ENCODE data around the gene MALSU1.
A peak's percentile ranks its signal among the peaks of the same experiment; 100 is the strongest.

The MALSU1 gene

GRCh38 chr7:23298885-23299769 is at the start of gene MALSU1:
Gene MALSU1, plus strand, starts transcription at chr7:23299339. Its CDS starts 14 bp downstream, at chr7:23299353.
- peak; percentile 99 to 100 for DNase-seq

- DNase-seq, result peak in 1 of 2 donors; percentile 12
Measured at GRCh38 chr7:23249486-23249885, 49.7 kb upstream of the MALSU1 start.

GRCh38 chr7:23254051-23254681 is 45.0 kb upstream of the MALSU1 start:
- no peak for DNase-seq

GRCh38 chr7:23256731-23257130 is 42.4 kb upstream of the MALSU1 start:
- DNase-seq, result no peak

- DNase-seq, result no peak
Measured at GRCh38 chr7:23260371-23260770, 38.8 kb upstream of the MALSU1 start.

- peak; percentile 44 to 77 for DNase-seq
Measured at GRCh38 chr7:23261843-23262452, 37.2 kb upstream of the MALSU1 start.

GRCh38 chr7:23264916-23265458 is 34.2 kb upstream of the MALSU1 start:
- DNase-seq, result no peak

GRCh38 chr7:23266918-23267317 is 32.2 kb upstream of the MALSU1 start:
- no peak for DNase-seq

- no peak for DNase-seq
Measured at GRCh38 chr7:23267357-23267756, 31.8 kb upstream of the MALSU1 start.

- DNase-seq, result no peak
Measured at GRCh38 chr7:23268167-23268566, 31.0 kb upstream of the MALSU1 start.

- no peak for DNase-seq
Measured at GRCh38 chr7:23268746-23269145, 30.4 kb upstream of the MALSU1 start.

GRCh38 chr7:23272275-23272674 is 26.9 kb upstream of the MALSU1 start:
- DNase-seq, result no peak

- peak; percentile 38 to 68 for DNase-seq
Measured at GRCh38 chr7:23273141-23273599, 26.0 kb upstream of the MALSU1 start.

- no peak for DNase-seq
Measured at GRCh38 chr7:23275912-23276311, 23.2 kb upstream of the MALSU1 start.

GRCh38 chr7:23276376-23276775 is 22.8 kb upstream of the MALSU1 start:
- DNase-seq, result no peak

GRCh38 chr7:23276947-23277346 is 22.2 kb upstream of the MALSU1 start:
- DNase-seq, result no peak

GRCh38 chr7:23277359-23277989 is 21.7 kb upstream of the MALSU1 start:
- DNase-seq, result peak; percentile 59 to 85

- no peak for DNase-seq
Measured at GRCh38 chr7:23279819-23280525, 19.2 kb upstream of the MALSU1 start.

GRCh38 chr7:23283086-23283485 is 16.1 kb upstream of the MALSU1 start:
- peak; percentile 23 to 57 for DNase-seq

- DNase-seq, result no peak
Measured at GRCh38 chr7:23284871-23285270, 14.3 kb upstream of the MALSU1 start.

- DNase-seq, result no peak
Measured at GRCh38 chr7:23285657-23286646, 13.2 kb upstream of the MALSU1 start.

All from inflammatory macrophage treated with lipopolysaccharide for 1 hour (primary cell).